ENCODE results near the gene PXDC1. TPM values are rescaled to one million over a fixed set of nuclear protein-coding genes. Genes with fewer than 3 reads are reported as not detected.

PXDC1 gene
- total RNA-seq, 1 donor from 2014 or later: 7.5 TPM

- peaks cover 9% of the 10 kb centered on the region for H3K27me3 Mint-ChIP-seq (ENCODE audit: unreplicated experiment)
- no peak for TF ChIP-seq CTCF (IDR thresholded peaks at IDR 0.05; ENCODE audit: partially characterized antibody, unreplicated experiment)
- peaks cover 8% of the 10 kb centered on the region for H3K9me3 Mint-ChIP-seq (ENCODE audit: unreplicated experiment)
- no peak overlapping the region for H3K4me3 Mint-ChIP-seq (ENCODE audit: unreplicated experiment)
- H3K36me3 Mint-ChIP-seq (ENCODE audit: unreplicated experiment): peaks cover 24% of the 10 kb centered on the region
- no peak overlapping the region for H3K27ac Mint-ChIP-seq (ENCODE audit: unreplicated experiment)
- peak; percentile 16 for DNase-seq
- peaks cover 21% of the 10 kb centered on the region for H3K4me1 Mint-ChIP-seq (ENCODE audit: low read depth, unreplicated experiment)
Measured at GRCh38 chr6:3739311-3739897, 12.1 kb downstream of the PXDC1 start.

GRCh38 chr6:3738381-3739131 is 13.0 kb downstream of the PXDC1 start:
- H3K27ac Mint-ChIP-seq (ENCODE audit: unreplicated experiment): no peak overlapping the region
- H3K36me3 Mint-ChIP-seq (ENCODE audit: unreplicated experiment): peaks cover 26% of the 10 kb centered on the region
- H3K4me1 Mint-ChIP-seq (ENCODE audit: low read depth, unreplicated experiment): peaks cover 17% of the 10 kb centered on the region
- no peak overlapping the region for H3K4me3 Mint-ChIP-seq (ENCODE audit: unreplicated experiment)
- H3K27me3 Mint-ChIP-seq (ENCODE audit: unreplicated experiment): peaks cover 7% of the 10 kb centered on the region
- DNase-seq: no peak
- no peak for TF ChIP-seq CTCF (IDR thresholded peaks at IDR 0.05; ENCODE audit: partially characterized antibody, unreplicated experiment)
- H3K9me3 Mint-ChIP-seq (ENCODE audit: unreplicated experiment): peaks cover 11% of the 10 kb centered on the region

GRCh38 chr6:3737831-3738210 is 13.7 kb downstream of the PXDC1 start:
- TF ChIP-seq CTCF (IDR thresholded peaks at IDR 0.05; ENCODE audit: partially characterized antibody, unreplicated experiment): no peak
- H3K27me3 Mint-ChIP-seq (ENCODE audit: unreplicated experiment): peaks cover 7% of the 10 kb centered on the region
- peaks cover 11% of the 10 kb centered on the region for H3K9me3 Mint-ChIP-seq (ENCODE audit: unreplicated experiment)
- no peak for DNase-seq
- H3K4me1 Mint-ChIP-seq (ENCODE audit: low read depth, unreplicated experiment): peaks cover 12% of the 10 kb centered on the region
- H3K36me3 Mint-ChIP-seq (ENCODE audit: unreplicated experiment): peaks cover 26% of the 10 kb centered on the region
- H3K27ac Mint-ChIP-seq (ENCODE audit: unreplicated experiment): no peak overlapping the region
- no peak overlapping the region for H3K4me3 Mint-ChIP-seq (ENCODE audit: unreplicated experiment)

GRCh38 chr6:3737149-3737830 is 14.2 kb downstream of the PXDC1 start:
- no peak for TF ChIP-seq CTCF (IDR thresholded peaks at IDR 0.05; ENCODE audit: partially characterized antibody, unreplicated experiment)
- Mint-ChIP-seq H3K4me3 (ENCODE audit: unreplicated experiment) (no peak overlapping the region), H3K27ac (ENCODE audit: unreplicated experiment) (peak overlapping the region; percentile 6), H3K27me3 (ENCODE audit: unreplicated experiment) (peaks cover 4% of the 10 kb centered on the region), H3K4me1 (ENCODE audit: low read depth, unreplicated experiment) (peaks cover 12% of the 10 kb centered on the region), H3K9me3 (ENCODE audit: unreplicated experiment) (peaks cover 11% of the 10 kb centered on the region), H3K36me3 (ENCODE audit: unreplicated experiment) (peaks cover 26% of the 10 kb centered on the region)
- no peak for DNase-seq
